Adipocyte (in vitro differentiated cells): ENCODE results near the gene YOD1.

Experiments
- DNase-seq: peaks from one replicate; pipeline ENCODE4 v3.0.0-alpha.2; 2015; ENCODE audit warnings: low read depth
- H3K27me3 ChIP-seq: replicated peaks from 2 replicates; pipeline ENCODE4 v1.7.0; 2013; ENCODE audit warnings: mild to moderate bottlenecking, low read length, moderate library complexity; ENCODE audit not compliant: control insufficient read depth, insufficient read depth
- H3K36me3 ChIP-seq: 2 replicates; pipeline ENCODE4 v1.7.0; 2013; ENCODE audit warnings: low read length, mild to moderate bottlenecking, moderate library complexity; ENCODE audit not compliant: control insufficient read depth, insufficient read depth, severe bottlenecking
- H3K4me1 ChIP-seq: 2 replicates; pipeline ENCODE4 v1.7.0; 2013; ENCODE audit warnings: mild to moderate bottlenecking, low read length, moderate library complexity; ENCODE audit not compliant: control insufficient read depth, insufficient read depth
- H3K4me3 ChIP-seq: 2 replicates; pipeline ENCODE4 v1.7.0; 2013; ENCODE audit warnings: mild to moderate bottlenecking, low read length, moderate library complexity
- H3K9ac ChIP-seq: 2 replicates; pipeline ENCODE4 v1.7.0; 2013; ENCODE audit warnings: mild to moderate bottlenecking, low read length, moderate library complexity
- H3K9me3 ChIP-seq: 2 replicates; pipeline ENCODE4 v1.7.0; 2013; ENCODE audit warnings: mild to moderate bottlenecking, low read length, moderate library complexity; ENCODE audit not compliant: control insufficient read depth

The YOD1 gene

GRCh38 chr1:207051191-207051943 is at the start of gene YOD1:
TSS of gene YOD1 (minus strand) at chr1:207051208. CDS start at chr1:207051030, 178 bp downstream.
- H3K4me3 ChIP-seq = peak within 1 kb of the TSS; percentile 99
- no peak for DNase-seq
- peaks cover 35% of the 10 kb centered on the region for H3K4me1 ChIP-seq
- H3K27me3 ChIP-seq = no peaks in the 10 kb centered on the region
- H3K36me3 ChIP-seq = peaks cover 15% of the 10 kb centered on the region
- no peaks in the 10 kb centered on the region for H3K9me3 ChIP-seq
- peak within 1 kb of the TSS; percentile 98 for H3K9ac ChIP-seq

GRCh38 chr1:207097871-207098324 is 46.9 kb upstream of the YOD1 start:
- Histone ChIP-seq H3K27me3 (peaks cover 2% of the 10 kb centered on the region), H3K4me1 (no peaks in the 10 kb centered on the region), H3K9ac (no peak overlapping the region), H3K9me3 (no peaks in the 10 kb centered on the region), H3K36me3 (no peaks in the 10 kb centered on the region), H3K4me3 (no peak overlapping the region)
- DNase-seq = no peak

- DNase-seq = no peak
- no peaks in the 10 kb centered on the region for H3K27me3 ChIP-seq
- H3K4me3 ChIP-seq = no peak overlapping the region
- no peak overlapping the region for H3K9ac ChIP-seq
- H3K36me3 ChIP-seq = no peaks in the 10 kb centered on the region
- no peaks in the 10 kb centered on the region for H3K4me1 ChIP-seq
- H3K9me3 ChIP-seq = no peaks in the 10 kb centered on the region
These were observed 42.9 kb upstream of the YOD1 start for GRCh38 chr1:207093944-207094343.

GRCh38 chr1:207091200-207091908 is 40.3 kb upstream of the YOD1 start:
- no peak overlapping the region for H3K9ac ChIP-seq
- H3K4me1 ChIP-seq = no peaks in the 10 kb centered on the region
- no peaks in the 10 kb centered on the region for H3K27me3 ChIP-seq
- no peaks in the 10 kb centered on the region for H3K36me3 ChIP-seq
- DNase-seq = no peak
- no peak overlapping the region for H3K4me3 ChIP-seq
- no peaks in the 10 kb centered on the region for H3K9me3 ChIP-seq

GRCh38 chr1:207089627-207090355 is 38.8 kb upstream of the YOD1 start:
- Histone ChIP-seq H3K36me3 (no peaks in the 10 kb centered on the region), H3K9ac (no peak overlapping the region), H3K27me3 (no peaks in the 10 kb centered on the region), H3K9me3 (no peaks in the 10 kb centered on the region), H3K4me1 (no peaks in the 10 kb centered on the region), H3K4me3 (no peak overlapping the region)
- no peak for DNase-seq

GRCh38 chr1:207088701-207089626 is 38.0 kb upstream of the YOD1 start, which contains the start of gene C4BPB:
TSS of gene C4BPB (plus strand) at chr1:207088860. CDS start at chr1:207089532, 672 bp downstream.
- no peak within 1 kb of the TSS for H3K4me3 ChIP-seq
- H3K27me3 ChIP-seq = no peaks in the 10 kb centered on the region
- no peak for DNase-seq
- no peak within 1 kb of the TSS for H3K9ac ChIP-seq
- no peaks in the 10 kb centered on the region for H3K36me3 ChIP-seq
- no peaks in the 10 kb centered on the region for H3K4me1 ChIP-seq
- no peaks in the 10 kb centered on the region for H3K9me3 ChIP-seq

- H3K9ac ChIP-seq = no peak overlapping the region
- H3K36me3 ChIP-seq = no peaks in the 10 kb centered on the region
- H3K4me3 ChIP-seq = no peak overlapping the region
- H3K4me1 ChIP-seq = no peaks in the 10 kb centered on the region
- no peaks in the 10 kb centered on the region for H3K27me3 ChIP-seq
- no peaks in the 10 kb centered on the region for H3K9me3 ChIP-seq
- DNase-seq = peak; percentile 21
These were observed 37.2 kb upstream of the YOD1 start for GRCh38 chr1:207088161-207088560.

GRCh38 chr1:207085887-207086286 is 34.9 kb upstream of the YOD1 start:
- H3K9ac ChIP-seq = no peak overlapping the region
- no peaks in the 10 kb centered on the region for H3K27me3 ChIP-seq
- H3K36me3 ChIP-seq = no peaks in the 10 kb centered on the region
- DNase-seq = no peak
- H3K4me3 ChIP-seq = no peak overlapping the region
- H3K4me1 ChIP-seq = no peaks in the 10 kb centered on the region
- H3K9me3 ChIP-seq = no peaks in the 10 kb centered on the region

GRCh38 chr1:207084701-207085180 is 33.7 kb upstream of the YOD1 start:
- DNase-seq = peak; percentile 81
- Histone ChIP-seq H3K4me3 (no peak overlapping the region), H3K9me3 (no peaks in the 10 kb centered on the region), H3K27me3 (no peaks in the 10 kb centered on the region), H3K9ac (no peak overlapping the region), H3K36me3 (no peaks in the 10 kb centered on the region), H3K4me1 (no peaks in the 10 kb centered on the region)

- peak; percentile 32 for DNase-seq
- H3K36me3 ChIP-seq = peaks cover 5% of the 10 kb centered on the region
- no peaks in the 10 kb centered on the region for H3K27me3 ChIP-seq
- H3K4me1 ChIP-seq = no peaks in the 10 kb centered on the region
- H3K9ac ChIP-seq = no peak overlapping the region
- no peaks in the 10 kb centered on the region for H3K9me3 ChIP-seq
- no peak overlapping the region for H3K4me3 ChIP-seq
These were observed 33.2 kb upstream of the YOD1 start for GRCh38 chr1:207084232-207084631.
